ENCODE results near the gene B4GALT5. TPM values are rescaled to one million over a fixed set of nuclear protein-coding genes. Genes with fewer than 3 reads are reported as not detected.
A peak's percentile ranks its signal among the peaks of the same experiment; 100 is the strongest.

The B4GALT5 gene
- total and polyA plus RNA-seq, 3 donors from 2014 or later, result 56.9 to 69.7 (median 63.4) TPM

DNA sequence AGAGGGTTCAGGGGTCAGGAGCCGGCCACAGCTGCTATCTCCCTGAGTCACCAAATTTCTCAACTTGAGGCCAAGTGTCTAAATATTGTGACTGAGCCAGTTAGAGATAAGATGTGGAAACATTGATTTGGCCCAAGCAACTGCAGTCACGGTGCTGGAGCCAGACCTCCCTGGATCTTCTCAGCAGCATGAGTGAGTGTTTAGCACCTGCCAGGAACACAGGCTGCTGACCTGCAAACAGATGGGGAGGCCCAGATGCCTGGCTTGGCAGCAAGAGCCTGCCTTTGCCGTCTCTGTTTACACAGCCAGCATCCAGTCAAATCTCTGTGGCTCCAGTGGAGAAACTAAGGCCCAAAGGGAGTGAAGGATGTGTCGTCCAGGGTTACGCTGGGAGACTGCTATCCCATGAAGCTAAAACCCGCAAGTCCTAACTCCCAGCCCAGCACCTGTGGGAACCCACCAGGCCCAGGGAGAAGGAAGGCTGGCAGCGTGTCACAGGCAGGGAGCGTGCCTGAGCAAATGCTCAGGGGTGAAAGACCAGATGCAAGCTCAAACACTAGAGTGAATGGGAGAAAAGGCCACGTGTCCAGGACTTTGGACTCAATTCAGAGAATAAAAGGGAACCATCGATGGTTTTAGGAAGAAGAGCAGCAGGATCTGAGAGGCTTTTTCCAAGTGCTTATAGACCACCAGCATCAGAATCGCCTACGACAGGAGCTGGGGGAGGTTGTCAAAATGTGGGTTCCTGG, 129.8 kb downstream of the B4GALT5 start:
- 45 to 56% methylated on average over 10 to 12 of the region's 12 CpGs for WGBS, 2 donors
- Histone ChIP-seq H3K36me3 (ENCODE audit: low read depth, missing control alignments) (no peaks in the 10 kb centered on the region), H3K4me3 (no peak overlapping the region), H3K4me1 (peaks cover 52% of the 10 kb centered on the region), H3K9me3 (no peaks in the 10 kb centered on the region), H3K27me3 (no peaks in the 10 kb centered on the region), H3K27ac (peak overlapping the region; percentile 62 to 76)
- intact Hi-C loops (cut with DNase I; ENCODE audit: low total_unique reads), result no loop called here
- TF ChIP-seq POLR2A (IDR thresholded peaks at IDR 0.05), result no peak
- TF ChIP-seq, protein P1, sequence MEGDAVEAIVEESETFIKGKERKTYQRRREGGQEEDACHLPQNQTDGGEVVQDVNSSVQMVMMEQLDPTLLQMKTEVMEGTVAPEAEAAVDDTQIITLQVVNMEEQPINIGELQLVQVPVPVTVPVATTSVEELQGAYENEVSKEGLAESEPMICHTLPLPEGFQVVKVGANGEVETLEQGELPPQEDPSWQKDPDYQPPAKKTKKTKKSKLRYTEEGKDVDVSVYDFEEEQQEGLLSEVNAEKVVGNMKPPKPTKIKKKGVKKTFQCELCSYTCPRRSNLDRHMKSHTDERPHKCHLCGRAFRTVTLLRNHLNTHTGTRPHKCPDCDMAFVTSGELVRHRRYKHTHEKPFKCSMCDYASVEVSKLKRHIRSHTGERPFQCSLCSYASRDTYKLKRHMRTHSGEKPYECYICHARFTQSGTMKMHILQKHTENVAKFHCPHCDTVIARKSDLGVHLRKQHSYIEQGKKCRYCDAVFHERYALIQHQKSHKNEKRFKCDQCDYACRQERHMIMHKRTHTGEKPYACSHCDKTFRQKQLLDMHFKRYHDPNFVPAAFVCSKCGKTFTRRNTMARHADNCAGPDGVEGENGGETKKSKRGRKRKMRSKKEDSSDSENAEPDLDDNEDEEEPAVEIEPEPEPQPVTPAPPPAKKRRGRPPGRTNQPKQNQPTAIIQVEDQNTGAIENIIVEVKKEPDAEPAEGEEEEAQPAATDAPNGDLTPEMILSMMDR (IDR thresholded peaks at IDR 0.05), result no peak
- peak; percentile 81 for DNase-seq

DNA sequence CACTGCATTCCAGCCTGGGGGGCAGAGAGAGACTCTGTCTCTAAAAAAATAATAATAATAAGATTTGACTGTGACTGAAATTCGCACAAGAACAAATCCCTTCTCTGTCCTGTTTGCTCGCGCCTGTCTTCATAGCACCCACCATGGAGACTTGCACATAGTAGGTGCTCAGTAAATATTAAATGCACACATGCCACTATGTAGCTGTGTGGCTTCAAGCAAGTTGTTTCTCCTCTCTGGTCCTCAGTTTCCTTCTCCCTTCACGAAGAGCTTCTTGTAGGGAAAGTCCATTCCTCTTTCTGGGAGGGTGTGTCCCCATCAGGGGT, 130.4 kb downstream of the B4GALT5 start:
- Histone ChIP-seq H3K27me3 (no peaks in the 10 kb centered on the region), H3K4me3 (no peak overlapping the region), H3K4me1 (peaks cover 49% of the 10 kb centered on the region), H3K27ac (peak overlapping the region in 1 of 2 donors; percentile 41), H3K36me3 (ENCODE audit: low read depth, missing control alignments) (no peaks in the 10 kb centered on the region), H3K9me3 (no peaks in the 10 kb centered on the region)
- intact Hi-C loops (cut with DNase I; ENCODE audit: low total_unique reads), result no loop called here
- WGBS, 2 donors, result 78 to 81% methylated on average over 4 of the region's 4 CpGs
- no peak for DNase-seq
- TF ChIP-seq, protein P1 (IDR thresholded peaks at IDR 0.05), result no peak
- TF ChIP-seq POLR2A (IDR thresholded peaks at IDR 0.05), result no peak

Small RNAs within 50 kb of the gene (small RNA-seq; reads per million reads assigned to genes)
- gene RN7SL197P, result 0 reads per million in 2 donors
- gene SNRPFP1, result 0 to 0.37 reads per million in 2 donors

Other genes with a start within 250 kb of the B4GALT5 start
- 1 to 10 TPM; 2.3 to 4.6 TPM for gene KCNB1, start 231.2 kb downstream of the B4GALT5 start, total RNA-seq
- 1.5 TPM for gene KCNB1, start 231.2 kb downstream of the B4GALT5 start, polyA plus RNA-seq (ENCODE audit: insufficient read depth, low read depth, low replicate concordance)
- gene PTGIS, start 145.7 kb downstream of the B4GALT5 start, total RNA-seq, result 10 to 100 TPM; 12.2 to 13.0 TPM
- gene PTGIS, start 145.7 kb downstream of the B4GALT5 start, polyA plus RNA-seq (ENCODE audit: insufficient read depth, low read depth, low replicate concordance), result 30.3 TPM
- 10 to 100 TPM; 32.7 to 33.0 TPM for gene SLC9A8, start 99.0 kb upstream of the B4GALT5 start, total RNA-seq
- 21.3 TPM for gene SLC9A8, start 99.0 kb upstream of the B4GALT5 start, polyA plus RNA-seq (ENCODE audit: insufficient read depth, low read depth, low replicate concordance)
- 10 to 100 TPM; 21.9 to 26.0 TPM for gene SPATA2, start 201.7 kb upstream of the B4GALT5 start, total RNA-seq
- 30.7 TPM for gene SPATA2, start 201.7 kb upstream of the B4GALT5 start, polyA plus RNA-seq (ENCODE audit: insufficient read depth, low read depth, low replicate concordance)
- gene RNF114, start 222.5 kb upstream of the B4GALT5 start, total RNA-seq, result 100 to 1,000 TPM; 472 to 531 TPM
- 479 TPM for gene RNF114, start 222.5 kb upstream of the B4GALT5 start, polyA plus RNA-seq (ENCODE audit: insufficient read depth, low read depth, low replicate concordance)